ENCODE measurements around the gene APOE. TPM values are rescaled to one million over a fixed set of nuclear protein-coding genes. Genes with fewer than 3 reads are reported as not detected.
"Not testable (repeated sequence)": the region's sequence is repeated elsewhere in the genome, so short reads cannot be mapped to it uniquely, and the experiment has no call there.

Gene APOE
- total and polyA plus RNA-seq, 7 experiments from 2014 or later, result 0.41 to 7.9 (median 4.0) TPM; not detected in 2

- H3K27ac ChIP-seq (ENCODE audit: low read depth, low read length); H3K36me3 ChIP-seq (ENCODE audit: control insufficient read depth in 2 of 3, insufficient read depth in 3 of 3, low read length in 3 of 3); intact Hi-C loops (cut with micrococcal nuclease); H3K9me3 ChIP-seq (ENCODE audit: control insufficient read depth in 2 of 3, low read length in 3 of 3); H3K4me1 ChIP-seq (ENCODE audit: control insufficient read depth in 2 of 2, insufficient read depth in 2 of 2, low read length in 2 of 2); ATAC-seq; H3K27me3 ChIP-seq (ENCODE audit: control insufficient read depth in 2 of 2, insufficient read depth in 2 of 2, low read length in 2 of 2); DNase-seq; H3K9me3 Mint-ChIP-seq; CTCF ChIA-PET; H3K36me3 Mint-ChIP-seq; H3K4me3 ChIP-seq (ENCODE audit: low read length): not testable (repeated sequence)
- POLR2A ChIA-PET, result interaction anchor here (0.5 kb wide), 1 partner anchor 139 kb away, joined by 3 read pairs; no protein-coding TSS in a partner anchor
- Mint-ChIP-seq H3K27ac (peak overlapping the region in 1 of 9 donors; percentile 3), H3K4me3 (peak overlapping the region in 5 of 10 donors; percentile 13 to 65 (median 59)), H3K4me1 (peaks cover 0 to 15% (median 6%) of the 10 kb centered on the region in 7 donors), H3K27me3 (peaks cover 7 to 26% (median 20%) of the 10 kb centered on the region in 5 donors)
These were observed 20.9 kb downstream of the APOE start for GRCh38 chr19:44926245-44927077.

- intact Hi-C loops (cut with micrococcal nuclease), result no loop called here
- Mint-ChIP-seq H3K27me3 (peaks cover 7 to 25% (median 20%) of the 10 kb centered on the region in 5 donors), H3K27ac (no peak overlapping the region), H3K4me3 (peak overlapping the region in 1 of 10 donors; percentile 39), H3K4me1 (peaks cover 0 to 15% (median 6%) of the 10 kb centered on the region in 7 donors), H3K9me3 (no peaks in the 10 kb centered on the region), H3K36me3 (no peaks in the 10 kb centered on the region)
- ChIA-PET POLR2A (no interaction called here), CTCF (interaction anchor here (1.1 kb wide), 1 partner anchor 25 kb away, joined by 4 read pairs; no protein-coding TSS in a partner anchor)
- ATAC-seq, result no peak
- Histone ChIP-seq H3K36me3 (ENCODE audit: control insufficient read depth in 2 of 3, insufficient read depth in 3 of 3, low read length in 3 of 3) (no peaks in the 10 kb centered on the region), H3K9me3 (ENCODE audit: control insufficient read depth in 2 of 3, low read length in 3 of 3) (no peaks in the 10 kb centered on the region), H3K27ac (ENCODE audit: low read depth, low read length) (no peak overlapping the region), H3K4me1 (ENCODE audit: control insufficient read depth in 2 of 2, insufficient read depth in 2 of 2, low read length in 2 of 2) (peaks cover 0 to 6% of the 10 kb centered on the region in 2 donors), H3K4me3 (ENCODE audit: low read length) (no peak overlapping the region), H3K27me3 (ENCODE audit: control insufficient read depth in 2 of 2, insufficient read depth in 2 of 2, low read length in 2 of 2) (no peaks in the 10 kb centered on the region)
- no peak for DNase-seq
These were observed 22.1 kb downstream of the APOE start for GRCh38 chr19:44927746-44928145.

DNA sequence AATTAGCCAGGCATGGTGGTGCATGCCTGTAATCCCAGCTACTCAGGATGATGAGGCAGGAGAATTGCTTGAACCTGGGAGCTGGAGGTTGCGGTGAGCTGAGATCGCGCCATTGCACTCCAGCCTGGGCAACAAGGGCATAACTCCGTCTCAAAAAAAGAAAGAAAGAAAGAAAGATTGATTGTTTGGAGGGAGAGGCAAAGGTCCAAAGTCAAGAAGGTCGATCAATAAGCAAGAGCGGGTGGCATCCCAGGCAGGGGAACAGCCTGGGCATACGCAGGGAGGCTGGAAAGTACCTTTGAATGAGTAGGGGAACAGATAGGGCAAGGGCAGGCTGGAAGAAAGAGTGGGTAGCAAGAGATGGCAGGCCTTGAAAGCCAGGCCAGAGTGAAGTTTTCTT is 24.5 kb downstream of the APOE start:
- no peak for ATAC-seq
- peaks cover 0 to 15% (median 6%) of the 10 kb centered on the region in 7 donors for H3K4me1 Mint-ChIP-seq
- no peak overlapping the region for H3K27ac ChIP-seq (ENCODE audit: low read depth, low read length)
- H3K36me3 ChIP-seq (ENCODE audit: control insufficient read depth in 2 of 3, insufficient read depth in 3 of 3, low read length in 3 of 3), result no peaks in the 10 kb centered on the region
- ChIA-PET POLR2A (no interaction called here), CTCF (interaction anchor here (0.7 kb wide), 1 partner anchor 19 kb away, joined by 5 read pairs; no protein-coding TSS in a partner anchor)
- peak overlapping the region in 1 of 9 donors; percentile 40 for H3K27ac Mint-ChIP-seq
- H3K27me3 ChIP-seq (ENCODE audit: control insufficient read depth in 2 of 2, insufficient read depth in 2 of 2, low read length in 2 of 2), result no peaks in the 10 kb centered on the region
- no peak for DNase-seq
- H3K36me3 Mint-ChIP-seq, result no peaks in the 10 kb centered on the region
- H3K9me3 Mint-ChIP-seq, result no peaks in the 10 kb centered on the region
- intact Hi-C loops (cut with micrococcal nuclease), result no loop called here
- no peak overlapping the region for H3K4me3 Mint-ChIP-seq
- H3K27me3 Mint-ChIP-seq, result peaks cover 6 to 21% (median 19%) of the 10 kb centered on the region in 5 donors
- H3K4me1 ChIP-seq (ENCODE audit: control insufficient read depth in 2 of 2, insufficient read depth in 2 of 2, low read length in 2 of 2), result peaks cover 0 to 6% of the 10 kb centered on the region in 2 donors
- H3K4me3 ChIP-seq (ENCODE audit: low read length), result no peak overlapping the region
- no peaks in the 10 kb centered on the region for H3K9me3 ChIP-seq (ENCODE audit: control insufficient read depth in 2 of 3, low read length in 3 of 3)

GRCh38 chr19:44931541-44931940 is 25.9 kb downstream of the APOE start:
- no peak for ATAC-seq
- H3K27me3 ChIP-seq (ENCODE audit: control insufficient read depth in 2 of 2, insufficient read depth in 2 of 2, low read length in 2 of 2), result no peaks in the 10 kb centered on the region
- no peaks in the 10 kb centered on the region for H3K9me3 ChIP-seq (ENCODE audit: control insufficient read depth in 2 of 3, low read length in 3 of 3)
- Mint-ChIP-seq H3K36me3 (no peaks in the 10 kb centered on the region), H3K4me3 (no peak overlapping the region), H3K27me3 (peaks cover 0 to 7% (median 6%) of the 10 kb centered on the region in 5 donors), H3K9me3 (no peaks in the 10 kb centered on the region), H3K27ac (no peak overlapping the region), H3K4me1 (peaks cover 0 to 6% (median 3%) of the 10 kb centered on the region in 7 donors)
- ChIA-PET CTCF (no interaction called here), POLR2A (no interaction called here)
- H3K4me3 ChIP-seq (ENCODE audit: low read length), result no peak overlapping the region
- no peak overlapping the region for H3K27ac ChIP-seq (ENCODE audit: low read depth, low read length)
- peaks cover 0 to 6% of the 10 kb centered on the region in 2 donors for H3K4me1 ChIP-seq (ENCODE audit: control insufficient read depth in 2 of 2, insufficient read depth in 2 of 2, low read length in 2 of 2)
- H3K36me3 ChIP-seq (ENCODE audit: control insufficient read depth in 2 of 3, insufficient read depth in 3 of 3, low read length in 3 of 3), result no peaks in the 10 kb centered on the region
- intact Hi-C loops (cut with micrococcal nuclease), result no loop called here
- no peak for DNase-seq

DNA sequence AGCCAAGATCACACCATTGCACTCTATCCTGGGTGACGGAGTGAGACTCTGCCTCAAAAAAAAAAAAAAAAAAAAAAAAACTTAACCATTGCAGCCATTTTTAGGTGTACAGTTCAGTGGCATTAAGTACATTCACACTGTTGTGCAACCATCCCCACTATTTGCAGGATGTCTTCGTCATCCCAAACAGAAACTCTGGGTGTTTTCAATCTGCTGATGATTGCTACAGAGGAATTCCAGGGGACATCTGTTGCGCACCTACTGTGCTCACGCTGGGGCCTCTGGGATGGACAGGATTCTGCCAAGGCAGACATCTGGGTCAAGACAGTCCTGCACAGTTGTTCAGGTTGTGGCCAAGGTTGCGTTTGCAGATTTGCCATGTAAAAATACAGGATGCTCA is 34.1 kb downstream of the APOE start:
- ATAC-seq, result no peak
- CTCF ChIA-PET, result no interaction called here
- intact Hi-C loops (cut with micrococcal nuclease), result no loop called here

DNA sequence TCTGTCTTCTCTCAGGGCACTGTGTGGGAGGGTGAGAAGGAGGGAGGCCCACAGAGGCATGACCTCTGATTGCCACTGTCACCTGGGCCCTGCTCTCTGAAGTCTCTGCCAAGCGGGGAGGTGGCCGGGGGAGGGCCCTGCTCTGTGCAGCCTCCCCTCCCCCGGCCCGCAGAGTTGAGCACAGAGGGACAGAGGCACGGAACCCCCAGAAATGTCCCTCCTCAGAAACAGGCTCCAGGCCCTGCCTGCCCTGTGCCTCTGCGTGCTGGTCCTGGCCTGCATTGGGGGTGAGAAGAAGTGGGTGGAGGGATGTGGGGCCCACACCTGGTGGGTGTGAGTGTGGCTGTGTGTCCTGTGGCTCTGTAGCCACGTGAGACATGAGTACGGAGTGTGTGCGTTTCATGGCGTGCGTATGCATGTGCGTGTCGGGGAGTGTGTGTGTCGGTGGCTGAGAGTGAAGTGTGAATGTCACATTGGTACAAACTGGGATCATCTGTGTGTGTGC is 36.5 kb downstream of the APOE start, which contains the start of gene APOC4:
TSS of gene APOC4 (plus strand) at position 171 of the 505 bp plus-strand sequence. CDS start at position 212, 41 bp downstream.
- CTCF ChIA-PET, result no interaction called here
- no peaks in the 10 kb centered on the region for H3K9me3 ChIP-seq (ENCODE audit: control insufficient read depth in 2 of 3, low read length in 3 of 3)
- H3K27ac ChIP-seq (ENCODE audit: low read depth, low read length), result no peak within 1 kb of the TSS
- Mint-ChIP-seq H3K27me3 (no peaks in the 10 kb centered on the region), H3K36me3 (no peaks in the 10 kb centered on the region), H3K4me1 (peaks cover 0 to 2% (median 0%) of the 10 kb centered on the region in 7 donors), H3K4me3 (no peak within 1 kb of the TSS), H3K27ac (peak within 1 kb of the TSS in 1 of 9 donors; percentile 7), H3K9me3 (no peaks in the 10 kb centered on the region)
- no peaks in the 10 kb centered on the region for H3K4me1 ChIP-seq (ENCODE audit: control insufficient read depth in 2 of 2, insufficient read depth in 2 of 2, low read length in 2 of 2)
- POLR2A ChIA-PET, result no interaction called here
- H3K4me3 ChIP-seq (ENCODE audit: low read length), result no peak within 1 kb of the TSS
- no peaks in the 10 kb centered on the region for H3K36me3 ChIP-seq (ENCODE audit: control insufficient read depth in 2 of 3, insufficient read depth in 3 of 3, low read length in 3 of 3)
- no peaks in the 10 kb centered on the region for H3K27me3 ChIP-seq (ENCODE audit: control insufficient read depth in 2 of 2, insufficient read depth in 2 of 2, low read length in 2 of 2)
- DNase-seq (no peak), ATAC-seq (no peak)
- intact Hi-C loops (cut with micrococcal nuclease), result no loop called here

More for the DNA sequence above, 34.1 kb downstream of the APOE start:
- no peak overlapping the region for H3K4me3 Mint-ChIP-seq
- peaks cover 0 to 2% (median 0%) of the 10 kb centered on the region in 7 donors for H3K4me1 Mint-ChIP-seq
- DNase-seq, result no peak
- H3K27ac ChIP-seq (ENCODE audit: low read depth, low read length), result no peak overlapping the region
- H3K4me1 ChIP-seq (ENCODE audit: control insufficient read depth in 2 of 2, insufficient read depth in 2 of 2, low read length in 2 of 2), result no peaks in the 10 kb centered on the region
- no peaks in the 10 kb centered on the region for H3K27me3 Mint-ChIP-seq
- H3K27me3 ChIP-seq (ENCODE audit: control insufficient read depth in 2 of 2, insufficient read depth in 2 of 2, low read length in 2 of 2), result no peaks in the 10 kb centered on the region
- POLR2A ChIA-PET, result no interaction called here
- H3K9me3 ChIP-seq (ENCODE audit: control insufficient read depth in 2 of 3, low read length in 3 of 3), result no peaks in the 10 kb centered on the region
- H3K4me3 ChIP-seq (ENCODE audit: low read length), result no peak overlapping the region
- no peaks in the 10 kb centered on the region for H3K36me3 Mint-ChIP-seq
- no peaks in the 10 kb centered on the region for H3K36me3 ChIP-seq (ENCODE audit: control insufficient read depth in 2 of 3, insufficient read depth in 3 of 3, low read length in 3 of 3)
- no peak overlapping the region for H3K27ac Mint-ChIP-seq
- no peaks in the 10 kb centered on the region for H3K9me3 Mint-ChIP-seq

Data from naive thymus-derived CD4-positive, alpha-beta T cell (primary cell).